ENCODE data around the gene ENTREP3.
"Not testable (repeated sequence)": the region's sequence is repeated elsewhere in the genome, so short reads cannot be mapped to it uniquely, and the experiment has no call there.

Gene ENTREP3

DNA sequence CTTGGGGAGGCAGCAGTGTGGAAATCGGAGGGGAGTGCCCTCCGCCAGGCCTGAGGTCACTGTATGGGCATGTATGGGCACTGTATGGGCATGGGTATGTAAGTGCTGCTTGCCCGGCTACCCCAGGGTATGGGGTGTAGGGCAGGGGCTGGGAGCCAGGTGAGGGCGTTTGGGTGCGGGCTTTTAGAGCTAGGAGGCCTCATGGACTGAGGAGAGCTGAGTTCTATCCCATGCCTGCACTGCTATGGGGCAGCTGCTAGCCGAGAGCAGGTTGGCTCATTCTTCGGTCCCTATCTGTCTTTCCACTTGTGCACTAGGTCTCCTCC lies 40.6 kb upstream of the ENTREP3 start:
- Histone ChIP-seq H4K20me1 (ENCODE audit: insufficient read depth, low read length) (no peaks in the 10 kb centered on the region), H3K27me3 (ENCODE audit: low read depth, low read length) (no peaks in the 10 kb centered on the region), H2AFZ (ENCODE audit: low read depth, low read length) (no peak overlapping the region), H3K36me3 (replicated peaks; ENCODE audit: low read depth, low read length) (no peaks in the 10 kb centered on the region), H3K9ac (ENCODE audit: low read length) (no peak overlapping the region), H3K4me3 (ENCODE audit: low read length) (no peak overlapping the region), H3K9me3 (ENCODE audit: insufficient read depth, low read length) (no peaks in the 10 kb centered on the region), H3K4me2 (ENCODE audit: low read length) (no peak overlapping the region), H3K27ac (ENCODE audit: low read length) (no peak overlapping the region), H3K79me2 (ENCODE audit: low read length) (no peaks in the 10 kb centered on the region), H3K4me1 (ENCODE audit: low read length) (peaks cover 8% of the 10 kb centered on the region)
- TF ChIP-seq, protein P1, sequence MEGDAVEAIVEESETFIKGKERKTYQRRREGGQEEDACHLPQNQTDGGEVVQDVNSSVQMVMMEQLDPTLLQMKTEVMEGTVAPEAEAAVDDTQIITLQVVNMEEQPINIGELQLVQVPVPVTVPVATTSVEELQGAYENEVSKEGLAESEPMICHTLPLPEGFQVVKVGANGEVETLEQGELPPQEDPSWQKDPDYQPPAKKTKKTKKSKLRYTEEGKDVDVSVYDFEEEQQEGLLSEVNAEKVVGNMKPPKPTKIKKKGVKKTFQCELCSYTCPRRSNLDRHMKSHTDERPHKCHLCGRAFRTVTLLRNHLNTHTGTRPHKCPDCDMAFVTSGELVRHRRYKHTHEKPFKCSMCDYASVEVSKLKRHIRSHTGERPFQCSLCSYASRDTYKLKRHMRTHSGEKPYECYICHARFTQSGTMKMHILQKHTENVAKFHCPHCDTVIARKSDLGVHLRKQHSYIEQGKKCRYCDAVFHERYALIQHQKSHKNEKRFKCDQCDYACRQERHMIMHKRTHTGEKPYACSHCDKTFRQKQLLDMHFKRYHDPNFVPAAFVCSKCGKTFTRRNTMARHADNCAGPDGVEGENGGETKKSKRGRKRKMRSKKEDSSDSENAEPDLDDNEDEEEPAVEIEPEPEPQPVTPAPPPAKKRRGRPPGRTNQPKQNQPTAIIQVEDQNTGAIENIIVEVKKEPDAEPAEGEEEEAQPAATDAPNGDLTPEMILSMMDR (IDR thresholded peaks at IDR 0.05; ENCODE audit: low read depth, low read length) = no peak
- TF ChIP-seq EZH2phosphoT487 (IDR thresholded peaks at IDR 0.05; ENCODE audit: low read depth) = no peak

DNA sequence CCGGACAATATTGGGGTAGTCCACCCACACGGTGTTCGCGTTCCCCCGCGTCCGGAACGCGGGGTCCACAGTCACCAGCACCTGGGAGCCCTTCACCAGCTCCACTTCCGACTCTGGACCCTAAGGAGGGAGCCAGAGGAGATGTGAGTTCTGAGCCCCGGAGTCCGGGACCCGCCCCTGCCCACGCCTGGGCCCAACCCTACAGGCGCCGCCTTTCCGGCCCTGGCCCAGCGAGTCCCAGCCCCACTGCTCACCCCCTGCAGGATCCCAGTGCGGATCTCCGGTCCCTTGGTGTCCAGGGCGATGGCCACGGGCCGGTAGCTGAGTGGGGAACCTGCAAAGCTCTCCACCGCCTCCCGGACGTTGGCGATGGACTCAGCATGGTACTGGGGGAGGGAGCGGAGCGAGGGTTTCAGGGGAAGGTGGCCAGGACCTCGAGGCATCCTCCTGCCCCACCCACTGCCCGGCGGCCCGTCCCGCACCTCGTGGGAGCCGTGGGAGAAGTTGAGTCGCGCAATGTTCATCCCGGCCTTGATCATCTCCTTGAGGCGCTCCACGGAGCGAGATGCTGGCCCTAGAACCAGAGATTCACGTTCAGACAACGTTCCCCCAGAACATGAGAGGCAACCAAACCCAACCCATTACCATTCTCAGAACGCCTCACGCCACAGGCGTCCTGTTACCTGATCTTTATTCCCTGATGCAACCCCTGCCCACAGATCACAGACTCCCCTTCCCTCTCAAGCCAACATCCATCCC lies 40.1 kb upstream of the ENTREP3 start:
- H3K36me3 ChIP-seq (replicated peaks; ENCODE audit: low read depth, low read length) = no peaks in the 10 kb centered on the region
- TF ChIP-seq EZH2phosphoT487 (IDR thresholded peaks at IDR 0.05; ENCODE audit: low read depth) = no peak
- TF ChIP-seq, protein P1 (IDR thresholded peaks at IDR 0.05; ENCODE audit: low read depth, low read length) = no peak
- H3K79me2 ChIP-seq (ENCODE audit: low read length) = no peaks in the 10 kb centered on the region
- no peak overlapping the region for H3K9ac ChIP-seq (ENCODE audit: low read length)
- H2AFZ ChIP-seq (ENCODE audit: low read depth, low read length) = no peak overlapping the region
- H3K9me3 ChIP-seq (ENCODE audit: insufficient read depth, low read length) = no peaks in the 10 kb centered on the region
- peaks cover 8% of the 10 kb centered on the region for H3K4me1 ChIP-seq (ENCODE audit: low read length)
- no peak overlapping the region for H3K4me2 ChIP-seq (ENCODE audit: low read length)
- no peak overlapping the region for H3K4me3 ChIP-seq (ENCODE audit: low read length)
- no peak overlapping the region for H3K27ac ChIP-seq (ENCODE audit: low read length)
- H3K27me3 ChIP-seq (ENCODE audit: low read depth, low read length) = no peaks in the 10 kb centered on the region
- no peaks in the 10 kb centered on the region for H4K20me1 ChIP-seq (ENCODE audit: insufficient read depth, low read length)

DNA sequence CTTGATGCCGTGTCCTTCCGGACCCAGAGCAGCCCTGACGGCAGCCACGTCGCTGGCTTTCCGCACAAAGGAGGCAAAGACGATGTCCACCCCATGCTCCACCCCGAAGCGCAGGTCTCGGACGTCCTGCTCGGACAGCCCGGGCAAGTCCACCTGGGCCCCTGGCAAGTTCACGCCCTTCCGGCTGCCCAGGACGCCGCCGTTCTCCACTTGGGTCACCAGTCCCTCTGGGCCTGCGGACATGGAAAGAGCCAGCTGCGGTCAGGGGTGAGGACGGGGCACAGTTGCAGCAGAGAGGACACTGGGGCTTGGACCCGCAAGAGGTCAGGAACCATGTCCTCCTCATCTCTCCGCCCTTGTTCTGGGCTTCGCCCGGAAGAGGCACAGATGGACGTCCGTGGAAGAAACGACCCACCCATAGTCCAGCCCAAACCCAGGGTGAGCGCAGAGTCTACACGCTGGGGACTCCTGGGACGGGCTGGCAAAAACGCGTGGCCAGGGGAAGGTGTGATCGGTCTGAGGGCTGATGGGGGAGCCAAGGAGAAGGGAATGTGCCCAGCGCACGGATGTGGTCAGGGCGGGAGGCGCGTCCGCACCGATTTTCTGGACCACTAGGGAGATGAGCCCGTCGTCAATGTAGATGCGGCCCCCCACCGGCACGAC lies 39.4 kb upstream of the ENTREP3 start:
- Histone ChIP-seq H3K4me1 (ENCODE audit: low read length) (peaks cover 8% of the 10 kb centered on the region), H2AFZ (ENCODE audit: low read depth, low read length) (no peak overlapping the region), H3K4me2 (ENCODE audit: low read length) (no peak overlapping the region), H3K9ac (ENCODE audit: low read length) (no peak overlapping the region), H4K20me1 (ENCODE audit: insufficient read depth, low read length) (no peaks in the 10 kb centered on the region), H3K79me2 (ENCODE audit: low read length) (no peaks in the 10 kb centered on the region), H3K4me3 (ENCODE audit: low read length) (no peak overlapping the region), H3K9me3 (ENCODE audit: insufficient read depth, low read length) (no peaks in the 10 kb centered on the region), H3K27me3 (ENCODE audit: low read depth, low read length) (no peaks in the 10 kb centered on the region), H3K27ac (ENCODE audit: low read length) (no peak overlapping the region), H3K36me3 (replicated peaks; ENCODE audit: low read depth, low read length) (no peaks in the 10 kb centered on the region)
- TF ChIP-seq EZH2phosphoT487 (IDR thresholded peaks at IDR 0.05; ENCODE audit: low read depth) = no peak
- TF ChIP-seq, protein P1 (IDR thresholded peaks at IDR 0.05; ENCODE audit: low read depth, low read length) = no peak

DNA sequence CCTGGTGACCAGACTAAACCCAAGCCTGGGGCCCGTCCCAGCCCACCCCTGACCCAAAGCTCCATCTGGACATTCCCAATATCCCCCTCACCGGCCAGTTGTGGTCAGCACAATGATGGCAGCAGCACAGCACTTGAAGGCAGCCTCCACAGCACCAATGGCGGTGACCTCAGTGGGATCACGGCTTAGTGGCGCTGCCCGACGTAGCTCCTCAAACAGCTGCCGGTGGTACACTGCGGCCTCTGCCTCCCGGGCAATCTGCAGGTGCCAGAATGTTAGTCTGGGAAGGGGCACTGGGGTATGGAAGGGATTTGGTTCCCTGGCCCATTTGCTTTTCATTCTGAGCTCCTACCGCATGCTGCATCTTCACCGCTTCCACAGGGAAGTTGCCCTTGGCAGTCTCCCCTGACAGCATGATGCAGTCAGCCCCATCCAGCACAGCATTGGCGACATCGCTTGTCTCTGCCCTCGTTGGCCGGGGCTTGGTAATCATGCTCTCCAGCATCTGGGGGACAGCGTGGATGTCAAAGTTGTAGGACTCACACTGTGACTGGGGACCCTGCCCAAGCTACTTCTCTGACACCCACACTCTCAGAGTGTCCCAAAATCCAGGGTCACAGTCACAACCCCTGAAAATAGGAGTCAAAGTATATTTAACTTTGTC lies 37.9 kb upstream of the ENTREP3 start:
- TF ChIP-seq, protein P1 (IDR thresholded peaks at IDR 0.05; ENCODE audit: low read depth, low read length) = no peak
- TF ChIP-seq EZH2phosphoT487 (IDR thresholded peaks at IDR 0.05; ENCODE audit: low read depth) = no peak
- Histone ChIP-seq H3K4me3 (ENCODE audit: low read length) (no peak overlapping the region), H3K9me3 (ENCODE audit: insufficient read depth, low read length) (no peaks in the 10 kb centered on the region), H3K27ac (ENCODE audit: low read length) (no peak overlapping the region), H3K4me2 (ENCODE audit: low read length) (no peak overlapping the region), H3K4me1 (ENCODE audit: low read length) (peaks cover 8% of the 10 kb centered on the region), H4K20me1 (ENCODE audit: insufficient read depth, low read length) (no peaks in the 10 kb centered on the region), H3K79me2 (ENCODE audit: low read length) (no peaks in the 10 kb centered on the region), H3K9ac (ENCODE audit: low read length) (no peak overlapping the region), H2AFZ (ENCODE audit: low read depth, low read length) (no peak overlapping the region), H3K27me3 (ENCODE audit: low read depth, low read length) (no peaks in the 10 kb centered on the region), H3K36me3 (replicated peaks; ENCODE audit: low read depth, low read length) (no peaks in the 10 kb centered on the region)

DNA sequence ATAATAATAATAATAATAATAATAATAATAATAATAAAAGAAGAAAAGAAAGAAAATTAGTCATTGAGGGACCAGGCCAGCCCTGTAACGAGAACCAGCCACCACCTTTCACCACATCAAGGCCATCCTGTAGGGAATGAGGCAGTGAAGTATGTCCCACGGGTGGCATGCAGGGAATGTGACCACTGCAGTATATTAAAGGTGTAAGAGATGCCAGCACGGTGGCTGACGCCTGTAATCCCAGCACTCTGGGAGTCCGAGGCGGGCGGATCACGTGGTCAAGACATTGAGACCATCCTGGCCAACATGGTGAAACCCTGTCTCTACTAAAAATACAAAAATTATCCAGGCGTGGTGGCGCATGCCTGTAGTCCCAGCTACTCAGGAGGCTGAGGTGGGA lies 35.7 kb upstream of the ENTREP3 start:
- H3K9ac ChIP-seq (ENCODE audit: low read length); H3K9me3 ChIP-seq (ENCODE audit: insufficient read depth, low read length); H4K20me1 ChIP-seq (ENCODE audit: insufficient read depth, low read length); H3K36me3 ChIP-seq (replicated peaks; ENCODE audit: low read depth, low read length); H2AFZ ChIP-seq (ENCODE audit: low read depth, low read length); H3K27me3 ChIP-seq (ENCODE audit: low read depth, low read length); H3K79me2 ChIP-seq (ENCODE audit: low read length); H3K27ac ChIP-seq (ENCODE audit: low read length); H3K4me2 ChIP-seq (ENCODE audit: low read length); H3K4me1 ChIP-seq (ENCODE audit: low read length); H3K4me3 ChIP-seq (ENCODE audit: low read length): not testable (repeated sequence)
